HG03520 (cell line): Measurements from ENCODE around the gene PUS10.

Experiments
- ATAC-seq: cut with Tn5 transposase; IDR thresholded peaks from one replicate; pipeline ENCODE4 v1.9.1; 2021; ENCODE audit warnings: mild to moderate bottlenecking, moderate library complexity; ENCODE audit not compliant: unreplicated experiment

PUS10 gene

DNA sequence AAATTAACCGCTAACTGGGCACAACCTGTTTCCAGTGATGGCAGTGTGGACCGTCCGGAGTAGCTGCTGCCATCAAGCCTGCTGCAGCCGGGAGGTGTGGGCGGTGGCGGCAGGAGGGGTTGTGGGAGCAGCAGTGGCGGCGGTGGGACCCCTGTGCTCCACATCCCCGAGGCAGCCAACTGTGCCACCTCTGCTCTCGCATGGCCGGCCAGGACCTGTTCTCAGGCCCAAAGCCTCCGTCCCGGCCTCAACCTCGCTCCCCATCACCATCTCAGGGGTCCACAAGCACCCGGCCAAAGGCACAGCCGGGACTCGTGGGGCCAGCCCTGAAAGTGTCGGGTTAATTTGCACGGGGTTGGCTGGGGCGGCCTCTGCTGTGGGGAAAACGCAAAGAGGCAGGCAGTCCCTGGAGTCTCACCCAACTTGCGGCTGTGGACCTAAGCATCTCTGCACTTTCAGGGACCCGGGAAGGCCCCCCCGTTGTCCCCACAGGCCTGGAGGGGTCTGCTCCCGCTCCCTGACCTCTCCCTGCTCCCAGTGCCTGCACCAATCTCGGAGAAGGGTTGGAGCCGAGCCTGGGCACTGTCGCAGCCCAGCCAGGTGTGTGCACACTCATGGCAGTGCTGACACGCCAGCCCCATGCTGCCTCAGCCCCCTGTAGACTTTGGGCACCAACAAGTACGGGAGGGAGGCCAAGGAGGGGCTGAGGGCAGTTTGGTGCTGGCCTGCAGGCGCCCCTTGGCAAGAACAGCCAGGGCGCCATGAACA is 45.0 kb downstream of the PUS10 start:
- no peak for ATAC-seq

GRCh38 chr2:60966507-60967405 is 51.3 kb downstream of the PUS10 start:
- ATAC-seq, result peak; percentile 70

GRCh38 chr2:60965499-60965785 is 52.6 kb downstream of the PUS10 start:
- ATAC-seq, result no peak

DNA sequence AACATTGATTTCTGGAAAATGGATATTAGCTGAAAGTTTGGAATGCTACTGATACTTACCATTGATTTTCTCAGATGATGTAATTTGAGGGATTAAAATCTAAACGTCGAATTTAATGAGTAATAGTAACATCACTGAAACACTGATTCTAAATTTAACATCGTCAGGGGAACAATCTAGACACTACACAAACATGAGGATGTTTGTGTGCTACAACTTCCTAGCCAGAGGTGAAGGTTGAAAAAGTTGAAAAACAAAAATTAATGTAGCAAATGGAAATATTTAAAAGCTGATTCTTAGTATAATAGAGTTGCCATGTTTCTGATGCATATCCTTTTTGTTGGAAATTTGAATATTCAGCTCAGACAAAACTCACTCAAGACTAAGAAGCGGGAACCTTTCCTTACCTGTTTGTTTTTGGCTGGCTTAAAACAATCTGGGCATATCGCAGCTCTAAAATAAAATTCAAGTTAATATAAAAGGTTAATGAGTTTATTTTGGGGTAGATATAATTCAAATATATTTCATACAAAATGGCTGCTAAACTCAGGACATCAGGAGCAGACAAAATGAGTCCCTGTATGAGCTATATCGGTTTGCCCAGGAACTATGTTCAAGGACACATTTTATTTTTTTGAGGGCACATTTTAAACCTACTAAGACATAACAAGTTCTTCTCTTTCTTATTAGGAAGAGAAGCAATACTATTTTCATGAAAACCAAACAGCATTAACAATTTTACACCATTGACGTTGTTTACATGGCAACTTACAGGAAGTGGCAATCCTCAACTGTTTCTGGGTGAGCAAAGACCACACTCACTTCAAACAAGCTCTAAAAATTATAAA is 53.2 kb downstream of the PUS10 start:
- no peak for ATAC-seq

- no peak for ATAC-seq
Measured at GRCh38 chr2:60963190-60963589, 54.9 kb downstream of the PUS10 start.

- ATAC-seq, result no peak
Measured at GRCh38 chr2:60962528-60962927, 55.5 kb downstream of the PUS10 start.

DNA sequence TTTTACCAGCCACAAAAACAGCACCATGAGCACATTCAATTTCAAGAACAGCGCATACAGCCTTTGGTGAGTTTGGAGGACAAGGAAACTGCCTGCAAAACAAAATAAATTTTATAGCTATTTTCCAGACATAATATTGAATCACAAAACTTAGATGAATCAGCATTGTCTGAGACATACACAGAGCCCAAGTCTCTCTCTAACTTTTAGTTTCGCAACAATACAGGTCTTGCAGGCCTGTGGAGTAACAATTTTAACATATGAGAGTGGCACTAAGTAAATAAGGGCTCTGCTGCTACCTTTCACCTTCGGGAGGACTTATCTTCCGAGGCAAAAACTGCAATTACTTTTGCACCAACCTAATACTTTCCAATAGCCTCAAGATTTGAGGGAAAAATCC is 56.6 kb downstream of the PUS10 start:
- no peak for ATAC-seq

DNA sequence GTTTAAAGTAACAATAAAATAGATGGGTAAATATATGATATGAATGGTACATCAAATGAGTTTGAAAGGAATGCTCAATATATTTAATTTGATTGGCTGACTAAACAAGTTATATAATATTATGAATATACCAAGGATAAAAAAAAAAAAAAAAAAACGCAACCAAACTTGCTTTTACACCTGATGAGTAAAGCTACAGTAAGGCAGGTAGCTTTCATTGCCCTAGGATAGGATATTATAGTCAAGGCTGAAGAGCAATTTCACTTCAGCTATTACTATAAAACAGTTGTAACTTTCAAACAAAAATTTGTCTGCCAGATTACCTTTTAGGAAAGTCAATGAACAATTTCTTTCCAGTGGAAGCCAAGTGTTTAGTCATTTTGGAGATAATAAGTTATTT is 57.3 kb downstream of the PUS10 start:
- ATAC-seq, result no peak

DNA sequence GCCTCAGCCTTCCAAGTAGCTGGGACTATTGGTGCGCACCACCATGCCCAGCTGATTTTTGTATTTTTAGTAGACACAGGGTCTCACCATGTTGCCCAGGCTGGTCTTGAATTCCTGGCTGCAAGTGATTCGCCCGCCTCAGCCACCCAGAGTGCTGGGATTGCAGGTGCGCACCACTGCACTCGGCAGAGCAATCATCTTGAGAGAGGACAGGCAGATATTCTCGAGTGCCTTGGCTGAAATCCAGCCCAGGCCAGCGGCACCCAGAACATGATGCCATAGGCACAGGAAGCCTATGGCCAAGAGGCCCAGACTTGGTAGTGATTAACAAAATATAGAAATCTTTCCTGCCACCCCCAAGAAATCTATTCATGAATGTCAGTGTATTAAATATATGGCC is 58.6 kb downstream of the PUS10 start:
- no peak for ATAC-seq

GRCh38 chr2:60958800-60959199 is 59.3 kb downstream of the PUS10 start:
- ATAC-seq, result no peak

DNA sequence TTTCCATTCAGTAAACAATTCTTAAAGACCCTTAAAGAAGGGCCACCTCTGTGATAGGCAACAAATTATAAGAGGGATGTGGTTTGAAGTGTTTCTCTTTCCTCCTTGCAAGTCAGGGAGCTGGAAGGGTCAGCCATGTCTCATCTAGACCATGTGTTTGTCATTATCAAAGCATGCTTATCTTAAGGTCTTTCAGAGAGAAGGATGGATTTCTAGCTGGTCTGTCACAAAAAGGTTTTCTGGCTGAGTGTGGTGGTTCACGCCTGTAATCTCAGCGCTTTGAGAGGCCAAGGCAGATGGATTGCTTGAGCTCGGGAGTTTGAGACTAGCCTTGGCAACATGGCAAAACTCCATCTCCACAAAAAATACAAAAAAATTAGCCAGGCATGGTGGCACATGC is 59.7 kb downstream of the PUS10 start:
- ATAC-seq, result no peak

DNA sequence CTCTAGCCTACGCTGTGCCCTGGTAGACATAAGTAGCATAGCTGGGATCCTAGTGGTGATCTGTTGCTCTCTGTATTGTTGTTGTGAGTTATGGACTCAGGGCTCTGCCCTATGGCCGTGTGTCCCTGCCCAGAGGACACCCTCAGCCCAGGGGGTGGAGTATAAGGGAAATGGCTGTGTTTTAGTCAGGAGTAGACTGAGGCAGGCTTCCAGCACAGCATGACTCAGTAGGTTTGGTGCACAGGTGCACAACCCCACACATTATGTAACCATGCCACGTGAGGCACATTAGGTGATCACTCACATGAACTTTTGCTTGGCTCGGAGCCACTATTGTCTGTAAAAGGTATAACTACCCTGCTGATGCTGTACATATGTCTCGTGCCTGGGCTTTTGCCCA is 60.4 kb downstream of the PUS10 start:
- no peak for ATAC-seq

DNA sequence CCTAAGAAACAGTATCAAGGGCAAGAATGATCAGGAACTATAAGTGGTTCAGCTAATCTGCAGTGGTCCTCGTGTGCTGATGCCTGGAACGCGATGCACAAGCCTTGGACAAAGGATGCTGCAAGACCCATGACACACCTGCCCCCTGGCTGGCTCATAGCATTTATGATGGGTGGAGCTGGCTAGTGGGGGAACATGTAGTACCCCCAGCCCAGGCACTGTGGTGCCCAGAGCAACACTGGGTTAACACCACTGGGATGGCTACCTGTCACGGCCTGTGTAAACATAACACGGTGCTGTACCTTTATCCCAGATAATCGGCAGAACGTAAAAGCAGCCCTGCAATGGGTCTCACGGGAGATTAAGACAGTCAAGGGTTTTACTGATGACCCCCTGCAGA is 60.8 kb downstream of the PUS10 start:
- ATAC-seq, result no peak

DNA sequence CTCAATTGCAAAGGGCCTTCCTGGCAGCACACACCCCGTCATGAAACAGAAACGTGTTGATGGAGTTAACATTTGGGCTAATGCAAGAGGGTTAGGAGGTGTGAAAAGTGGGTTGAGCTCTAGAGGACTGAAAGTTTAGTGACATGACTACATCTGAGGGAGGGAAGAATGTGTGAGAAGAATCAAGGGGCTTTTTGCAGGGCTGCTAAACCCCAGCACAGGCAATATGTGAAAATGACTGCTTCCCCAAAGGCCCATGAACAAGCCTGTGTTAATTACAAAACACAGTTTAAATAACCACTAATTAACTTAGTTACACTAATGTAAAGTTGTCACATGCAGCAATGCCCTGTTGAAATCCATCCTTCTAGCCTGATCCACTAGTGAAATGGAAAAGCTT is 63.9 kb downstream of the PUS10 start:
- ATAC-seq, result no peak

DNA sequence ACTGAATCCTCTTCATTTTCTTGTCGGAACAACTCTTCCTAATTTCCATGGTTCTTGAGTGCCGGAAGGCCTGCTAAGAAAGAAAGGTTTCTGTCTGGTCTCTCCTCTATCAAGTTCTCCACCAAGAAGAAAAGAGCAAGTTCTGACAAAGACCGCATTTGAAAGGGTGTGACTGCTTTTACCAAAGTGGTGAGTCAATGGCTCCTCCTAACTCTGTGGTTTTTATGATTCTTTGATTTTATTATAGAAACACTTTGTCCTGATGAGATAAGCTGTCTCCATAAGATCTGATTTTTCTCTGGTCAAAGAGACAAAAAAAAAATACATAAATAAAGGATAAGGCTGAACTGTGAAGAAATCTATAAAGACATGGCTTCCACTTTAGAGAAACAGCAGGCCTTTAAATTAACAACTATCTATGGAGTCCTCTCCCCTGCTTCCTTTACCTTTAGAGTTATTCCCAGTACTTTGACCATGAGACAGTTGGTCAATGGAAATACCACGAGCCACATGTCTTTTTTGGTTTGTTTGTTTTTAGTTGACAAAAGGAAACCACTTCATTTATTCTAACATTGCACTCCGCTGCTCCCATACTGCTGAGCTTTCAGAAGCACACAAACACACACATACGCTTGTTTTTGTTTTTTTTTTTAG is 69.0 kb downstream of the PUS10 start:
- no peak for ATAC-seq

DNA sequence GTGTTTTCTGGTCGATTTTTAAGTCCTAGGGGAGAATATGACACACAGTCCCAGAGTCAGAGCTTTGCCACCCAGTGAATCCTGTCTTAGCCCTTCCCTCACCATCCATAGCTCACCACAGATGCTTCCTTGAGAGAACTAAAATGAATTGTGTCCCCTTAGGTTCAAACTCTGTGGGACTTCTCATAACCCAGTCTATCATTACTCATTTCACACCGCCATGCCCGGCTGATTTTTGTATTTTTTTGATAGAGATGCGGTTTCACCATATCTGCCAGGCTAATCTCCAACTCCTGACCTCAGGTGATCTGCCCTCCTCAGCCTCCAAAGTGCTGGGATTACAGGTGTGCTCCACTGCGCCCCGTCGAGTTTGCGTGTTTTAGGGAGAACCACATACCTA is 69.9 kb downstream of the PUS10 start:
- ATAC-seq, result no peak

DNA sequence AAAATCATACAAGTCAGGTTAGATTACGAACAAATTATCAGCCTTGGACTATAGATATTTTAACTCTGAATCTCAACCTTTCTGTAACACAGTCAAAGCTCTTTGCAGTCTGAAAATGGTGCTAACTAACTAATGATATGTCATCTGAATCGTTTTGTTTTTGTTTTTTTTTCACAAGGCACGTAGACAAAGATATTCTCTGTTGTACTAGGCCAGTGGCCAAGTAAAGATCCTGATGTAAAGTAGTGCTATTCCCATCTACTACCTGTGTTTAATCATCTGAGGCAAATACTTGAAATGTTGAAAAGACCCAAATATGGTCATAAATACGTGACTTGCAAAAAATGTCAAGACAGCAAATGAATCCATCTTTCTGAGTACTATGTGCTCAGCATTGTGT is 71.0 kb downstream of the PUS10 start:
- no peak for ATAC-seq

GRCh38 chr2:60945341-60945740 is 72.7 kb downstream of the PUS10 start:
- ATAC-seq, result no peak

DNA sequence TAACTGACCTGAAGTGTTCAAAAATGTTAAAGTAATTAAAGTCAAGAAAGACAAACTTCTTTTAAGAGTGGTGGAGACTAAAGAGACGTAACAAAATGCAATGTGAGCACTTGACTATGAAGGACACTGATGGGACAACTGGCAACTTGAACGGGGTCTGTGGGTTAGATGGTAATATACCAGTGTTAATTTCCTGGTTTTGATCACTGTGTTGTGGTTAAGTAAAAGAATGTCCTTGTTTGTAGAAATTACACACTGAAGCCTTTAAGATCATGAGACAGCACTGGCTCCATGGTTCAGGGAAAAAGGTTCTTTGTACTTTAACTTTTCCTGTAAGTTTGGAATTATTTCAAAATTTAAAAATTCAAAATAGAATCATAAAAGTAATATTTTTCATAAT is 78.4 kb downstream of the PUS10 start:
- ATAC-seq, result no peak

DNA sequence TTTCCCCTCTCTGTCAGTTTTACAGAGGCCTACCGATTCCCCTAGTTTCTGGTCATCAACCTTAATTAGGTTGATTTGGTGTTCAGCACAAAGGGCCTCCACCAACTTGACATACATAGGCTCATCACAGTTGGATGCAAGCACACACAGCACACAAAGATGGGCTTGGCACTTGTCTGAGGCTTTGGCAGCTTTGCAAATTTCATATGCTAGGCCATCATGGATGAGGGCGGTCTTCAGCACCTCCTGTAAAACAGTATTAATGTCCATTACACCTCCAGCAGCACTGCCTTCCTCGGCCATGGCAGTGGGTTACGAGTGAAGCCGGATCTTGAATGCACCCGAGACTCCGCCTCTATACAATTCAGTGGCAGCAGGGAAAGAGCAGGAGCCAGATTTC is 79.8 kb downstream of the PUS10 start:
- no peak for ATAC-seq

- no peak for ATAC-seq
Measured at GRCh38 chr2:60936757-60937156, 81.3 kb downstream of the PUS10 start.
